AG04449 (cell line): ENCODE results near the gene SLC6A3.

Source experiments
- CTCF ChIA-PET: fragments of 350-600 bp; formaldehyde crosslinking; extraction: SDS; loops from one replicate; lab custom pipeline; 2021; ENCODE audit warnings: antibody characterized with exemption; lab: Yijun Ruan, JAX
- POLR2A ChIA-PET: fragments of 400-600, 350-600 bp; formaldehyde crosslinking; extraction: SDS; loops from one replicate; lab custom pipeline; 2020; ENCODE audit warnings: antibody characterized with exemption, inconsistent platforms; lab: Yijun Ruan, JAX
- DNase-seq: peaks from one replicate; pipeline ENCODE4 v3.0.0-alpha.2; 2010; ENCODE audit warnings: low read depth, low spot score
- H3K4me3 ChIP-seq: 2 replicates; pipeline ENCODE4 v1.5.1; 2011; ENCODE audit warnings: low read depth, mild to moderate bottlenecking, control low read depth, low read length
- CTCF ChIP-seq: IDR thresholded peaks from one replicate; pipeline ENCODE4 v1.5.1; 2011; ENCODE audit warnings: mild to moderate bottlenecking, moderate library complexity, low read length, control low read depth, inconsistent platforms; ENCODE audit not compliant: insufficient read depth; ENCODE audit errors: missing control alignments

SLC6A3 gene

GRCh38 chr5:1466631-1467265 is 21.5 kb upstream of the SLC6A3 start:
- ChIA-PET CTCF (no interaction called here), POLR2A (interaction anchor here (0.6 kb wide), 1 partner anchor 513 kb away, joined by 3 read pairs; no protein-coding TSS in a partner anchor)
- DNase-seq: no peak
- TF ChIP-seq CTCF: no peak
- H3K4me3 ChIP-seq: no peak overlapping the region

DNA sequence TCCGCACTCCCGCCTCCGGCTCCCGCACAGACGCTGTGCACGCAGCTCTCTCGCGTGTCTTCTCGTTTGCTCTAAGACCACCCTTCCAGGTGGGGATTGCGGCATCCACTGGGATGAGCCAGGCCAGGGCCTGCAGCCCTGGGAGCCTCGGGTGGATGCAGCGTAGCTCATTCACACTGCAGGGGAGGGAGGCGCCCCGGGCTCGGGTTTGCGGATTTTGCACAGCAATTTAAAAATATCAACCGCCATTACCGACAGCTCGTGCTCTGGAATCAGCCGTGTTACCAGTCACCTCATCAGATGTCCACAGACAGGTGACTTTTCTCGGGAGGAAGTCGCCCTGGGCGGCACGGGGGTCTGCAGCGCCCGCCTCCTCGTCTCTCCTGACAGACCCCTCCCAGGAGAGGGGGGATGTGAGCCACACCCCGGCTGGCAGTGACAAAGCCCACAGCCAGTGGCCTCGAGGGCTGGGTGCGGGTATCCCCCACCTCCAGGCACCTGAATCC is 20.8 kb upstream of the SLC6A3 start:
- TF ChIP-seq CTCF: no peak
- ChIA-PET CTCF (no interaction called here), POLR2A (no interaction called here)
- no peak for DNase-seq
- no peak overlapping the region for H3K4me3 ChIP-seq

DNA sequence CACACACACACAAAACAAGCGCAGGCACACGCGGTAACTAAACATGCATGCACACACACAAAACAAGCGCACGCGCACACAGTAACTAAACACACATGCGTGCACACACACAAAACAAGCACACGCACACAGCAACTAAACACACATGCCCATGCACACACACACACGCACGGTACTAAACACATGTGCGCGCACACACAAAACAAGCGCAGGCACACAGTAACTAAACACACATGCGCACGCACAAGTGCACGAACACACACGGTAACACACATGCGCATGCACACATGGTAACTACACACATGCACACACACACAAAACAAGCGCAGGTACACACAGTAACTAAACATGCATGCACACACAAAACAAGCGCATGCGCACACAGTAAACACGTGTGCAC is 19.9 kb upstream of the SLC6A3 start:
- CTCF ChIA-PET: no interaction called here
- POLR2A ChIA-PET: no interaction called here
- no peak for DNase-seq
- no peak for TF ChIP-seq CTCF
- no peak overlapping the region for H3K4me3 ChIP-seq

- TF ChIP-seq CTCF: no peak
- DNase-seq: no peak
- no peak overlapping the region for H3K4me3 ChIP-seq
- CTCF ChIA-PET: no interaction called here
- POLR2A ChIA-PET: no interaction called here
Observed at GRCh38 chr5:1464511-1464910, 19.3 kb upstream of the SLC6A3 start.

- POLR2A ChIA-PET: no interaction called here
Observed at GRCh38 chr5:1464096-1464446, 18.8 kb upstream of the SLC6A3 start.

More at GRCh38 chr5:1464096-1464446, 18.8 kb upstream of the SLC6A3 start:
- no peak overlapping the region for H3K4me3 ChIP-seq
- DNase-seq: no peak
- no peak for TF ChIP-seq CTCF
- CTCF ChIA-PET: no interaction called here
